ENCODE measurements around the gene PWWP2B.

DNA sequence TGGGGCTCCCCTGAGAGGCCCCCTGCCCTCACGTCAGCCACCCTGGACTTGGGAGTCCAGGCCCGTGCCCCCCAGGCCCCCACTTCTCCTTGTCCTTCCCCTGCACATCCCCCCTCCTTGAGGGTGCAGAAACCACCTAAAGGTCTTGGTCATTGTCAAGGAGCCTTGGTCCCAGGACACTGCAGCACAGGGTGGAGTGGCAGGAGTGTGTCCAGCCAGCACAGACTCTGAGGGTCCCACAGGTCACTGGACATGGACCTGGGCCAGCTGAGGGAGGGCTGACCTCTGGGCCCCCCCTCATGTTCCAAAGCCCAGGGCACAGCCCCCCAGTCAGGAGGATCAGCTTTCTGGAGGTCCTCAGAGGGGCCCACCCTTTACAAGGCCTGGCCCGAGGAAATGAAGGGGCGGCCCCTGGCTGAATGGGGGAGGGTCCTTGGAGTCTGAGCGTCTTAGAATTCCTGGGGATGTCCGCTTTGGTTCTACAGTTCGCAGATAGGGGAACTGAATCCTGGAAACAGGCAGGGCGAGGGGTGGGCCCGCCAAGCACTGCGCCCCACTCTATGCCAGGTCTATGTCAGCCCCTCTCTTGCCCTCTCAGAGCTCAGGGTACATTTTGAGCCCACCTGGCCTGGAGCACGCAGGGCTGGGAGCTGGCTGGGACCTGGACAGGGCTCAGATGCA, 54.0 kb downstream of the PWWP2B start:
- TF ChIP-seq, protein P1, sequence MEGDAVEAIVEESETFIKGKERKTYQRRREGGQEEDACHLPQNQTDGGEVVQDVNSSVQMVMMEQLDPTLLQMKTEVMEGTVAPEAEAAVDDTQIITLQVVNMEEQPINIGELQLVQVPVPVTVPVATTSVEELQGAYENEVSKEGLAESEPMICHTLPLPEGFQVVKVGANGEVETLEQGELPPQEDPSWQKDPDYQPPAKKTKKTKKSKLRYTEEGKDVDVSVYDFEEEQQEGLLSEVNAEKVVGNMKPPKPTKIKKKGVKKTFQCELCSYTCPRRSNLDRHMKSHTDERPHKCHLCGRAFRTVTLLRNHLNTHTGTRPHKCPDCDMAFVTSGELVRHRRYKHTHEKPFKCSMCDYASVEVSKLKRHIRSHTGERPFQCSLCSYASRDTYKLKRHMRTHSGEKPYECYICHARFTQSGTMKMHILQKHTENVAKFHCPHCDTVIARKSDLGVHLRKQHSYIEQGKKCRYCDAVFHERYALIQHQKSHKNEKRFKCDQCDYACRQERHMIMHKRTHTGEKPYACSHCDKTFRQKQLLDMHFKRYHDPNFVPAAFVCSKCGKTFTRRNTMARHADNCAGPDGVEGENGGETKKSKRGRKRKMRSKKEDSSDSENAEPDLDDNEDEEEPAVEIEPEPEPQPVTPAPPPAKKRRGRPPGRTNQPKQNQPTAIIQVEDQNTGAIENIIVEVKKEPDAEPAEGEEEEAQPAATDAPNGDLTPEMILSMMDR (IDR thresholded peaks at IDR 0.05) = no peak
- no peak for TF ChIP-seq REST (IDR thresholded peaks at IDR 0.05; ENCODE audit: insufficient read depth in 1 of 2, low read depth in 2 of 2, low read length in 1 of 2)

All from Panc1 (cell line).